GM08714 (cell line): ENCODE data around the gene FGF12.

Source experiments
- H3K4me3 ChIP-seq: fragments of 200-500 bp; sonication (Bioruptor generic); 2 replicates; pipeline ENCODE4 v1.5.1; 2014; ENCODE audit warnings: mild to moderate bottlenecking, low read length, inconsistent platforms
- ZNF274 ChIP-seq: IDR thresholded peaks from 2 replicates; pipeline ENCODE4 v1.6.1; 2012; ENCODE audit warnings: mild to moderate bottlenecking, low read depth, low read length

Gene FGF12

DNA sequence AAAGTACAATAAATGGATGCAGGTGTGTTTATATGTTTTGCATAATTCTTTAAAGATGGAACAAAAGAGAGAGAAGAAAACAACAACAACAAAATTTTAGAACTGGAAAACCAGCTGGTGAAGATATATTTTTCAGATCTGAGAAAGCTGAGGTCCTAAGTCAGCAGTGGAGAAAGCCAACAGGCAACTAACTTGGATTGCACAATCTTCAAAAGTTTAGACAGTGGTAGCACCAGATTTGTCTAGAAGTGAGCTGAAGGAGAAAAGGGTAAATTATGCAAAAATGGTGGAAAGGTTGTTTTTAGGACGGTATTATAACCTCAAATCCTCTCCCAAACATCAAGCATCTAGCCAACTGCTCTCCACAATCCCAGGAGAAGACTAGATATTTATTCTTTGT is 17.0 kb downstream of the FGF12 start:
- TF ChIP-seq ZNF274 = no peak
- H3K4me3 ChIP-seq = no peak overlapping the region

DNA sequence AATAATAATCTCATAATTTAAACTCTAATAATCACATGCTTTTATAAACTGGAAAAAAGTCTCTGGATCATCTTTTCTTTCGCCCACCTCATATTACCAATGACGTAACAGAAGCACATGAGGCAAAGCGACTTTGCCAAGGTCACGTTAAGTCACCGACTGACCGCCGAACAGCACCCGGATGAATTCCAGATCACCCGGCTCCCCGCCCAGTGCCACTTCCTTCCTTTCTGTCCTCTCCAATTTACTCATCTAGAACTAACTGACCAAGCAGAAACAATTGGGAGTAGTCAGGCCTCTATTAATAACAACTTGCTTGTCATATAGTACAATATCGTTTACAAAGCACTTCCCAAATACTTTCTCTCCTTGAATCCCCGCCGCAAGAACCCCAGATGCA is 21.1 kb downstream of the FGF12 start:
- no peak for TF ChIP-seq ZNF274
- no peak overlapping the region for H3K4me3 ChIP-seq

DNA sequence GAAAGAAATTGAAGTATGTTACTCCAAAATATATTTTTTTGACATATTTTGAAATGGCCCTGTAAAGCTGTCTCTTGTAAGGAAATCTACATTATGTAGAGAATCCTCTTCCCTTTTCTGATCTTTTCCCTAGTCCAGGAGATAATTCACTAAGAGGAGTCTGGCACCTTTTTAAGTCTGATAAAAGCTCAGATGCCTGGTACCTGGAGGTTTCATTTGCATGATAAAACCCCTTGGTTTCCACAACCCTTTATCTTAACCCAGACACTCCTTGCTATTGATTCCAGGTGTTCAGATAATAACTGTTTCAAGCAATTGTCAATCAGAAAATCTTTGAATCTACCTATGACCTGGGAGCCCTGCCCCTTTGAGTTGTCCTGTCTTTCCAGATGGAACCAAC is 26.5 kb downstream of the FGF12 start:
- TF ChIP-seq ZNF274 = no peak
- no peak overlapping the region for H3K4me3 ChIP-seq

DNA sequence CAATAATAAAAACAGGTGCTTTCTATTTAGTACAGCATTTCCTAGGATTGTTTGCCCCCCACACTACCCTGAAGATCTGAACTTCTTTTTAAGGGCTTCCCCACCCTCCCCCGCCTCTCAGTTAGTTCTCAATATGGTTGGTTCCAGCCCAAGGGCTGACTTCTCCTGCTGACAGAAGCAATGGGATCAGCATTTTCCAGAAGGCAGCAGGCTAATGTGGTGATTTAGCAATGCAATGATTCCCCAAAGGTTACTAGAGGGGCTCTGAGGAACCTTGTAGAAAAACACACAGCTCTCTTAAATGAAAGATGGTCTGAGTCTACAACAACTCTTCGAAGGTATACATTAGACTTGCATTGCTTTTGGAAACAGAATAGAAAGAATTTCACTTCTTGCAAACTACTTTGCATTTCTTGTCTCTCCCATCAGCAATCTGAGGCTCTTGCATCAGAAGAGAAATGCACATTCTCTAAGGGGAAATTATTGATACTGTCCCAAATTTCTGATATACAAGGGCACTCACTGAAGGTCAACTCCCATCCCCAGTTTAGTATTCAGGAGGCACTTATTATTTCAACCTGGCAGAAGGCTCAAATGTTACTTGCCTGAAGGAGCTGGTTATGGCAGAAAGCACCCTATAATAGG is 30.3 kb downstream of the FGF12 start:
- no peak for TF ChIP-seq ZNF274
- no peak overlapping the region for H3K4me3 ChIP-seq

DNA sequence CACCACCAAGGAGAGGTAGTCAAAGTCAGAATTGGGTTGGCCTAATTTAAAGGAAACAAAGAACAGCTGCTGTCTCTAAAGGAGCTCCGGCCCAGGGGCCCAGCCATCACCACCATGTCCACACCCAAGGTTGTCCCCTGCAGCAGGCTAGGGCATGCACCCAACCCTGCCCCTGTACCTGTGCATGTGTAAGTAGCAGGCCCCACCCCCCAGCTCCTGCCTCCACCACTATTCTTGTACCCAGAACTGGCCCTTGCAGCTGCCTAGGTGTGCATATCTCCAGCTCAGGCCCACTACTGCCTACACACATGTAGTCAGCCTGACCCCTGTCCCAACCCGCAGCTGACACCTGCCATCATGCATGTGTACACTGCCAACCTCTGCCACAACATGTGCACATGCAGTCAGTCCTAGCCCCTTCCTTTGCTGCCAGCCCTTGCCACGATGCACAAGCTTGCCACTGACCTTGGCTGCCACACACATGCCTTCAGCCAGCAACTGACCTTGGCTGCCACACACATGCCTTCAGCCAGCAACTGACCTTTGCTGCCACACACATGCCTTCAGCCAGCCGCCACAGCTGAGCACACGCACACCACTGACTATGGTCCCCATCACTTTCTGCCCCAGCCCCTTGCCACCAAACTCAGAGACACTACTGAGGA is 39.7 kb downstream of the FGF12 start:
- TF ChIP-seq ZNF274 = no peak
- H3K4me3 ChIP-seq = no peak overlapping the region

DNA sequence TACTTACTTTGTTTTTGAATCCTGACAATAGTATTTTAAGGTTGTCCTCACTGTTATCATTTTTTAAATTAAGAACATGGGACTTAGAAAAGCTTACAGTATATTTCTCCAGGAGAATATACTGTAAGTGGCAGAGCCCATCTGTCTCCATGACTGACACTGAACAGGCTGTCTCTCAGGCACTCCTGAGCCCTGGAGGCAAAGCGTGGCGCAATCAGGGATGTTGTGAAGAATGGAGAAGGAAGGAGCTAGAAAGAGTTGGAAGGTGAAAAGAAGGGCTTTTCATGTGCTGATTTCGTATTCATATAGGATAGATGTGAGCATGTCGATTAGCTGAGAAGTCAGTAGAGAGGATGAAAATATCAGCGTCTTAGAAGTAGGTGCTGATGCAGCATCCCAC is 41.5 kb downstream of the FGF12 start:
- H3K4me3 ChIP-seq = no peak overlapping the region
- no peak for TF ChIP-seq ZNF274

DNA sequence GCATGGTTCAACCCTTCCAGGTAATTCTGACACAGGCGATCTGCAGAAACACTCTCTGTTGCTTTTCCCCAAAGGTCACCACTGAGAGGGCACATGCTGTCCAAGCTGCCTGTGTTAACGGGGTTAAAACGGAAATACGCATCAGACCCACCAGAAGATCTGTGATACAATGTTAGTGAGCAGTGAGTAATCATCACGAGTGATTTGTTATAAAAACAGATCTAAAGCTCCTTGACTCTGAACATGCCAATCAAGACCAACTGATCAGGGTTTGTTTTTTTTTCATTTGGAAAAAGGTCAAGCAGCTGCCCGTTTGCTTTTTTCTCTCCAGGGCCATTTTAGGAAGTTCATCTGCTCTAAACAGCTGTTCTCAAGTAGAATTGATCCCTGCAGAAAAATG is 43.2 kb downstream of the FGF12 start:
- TF ChIP-seq ZNF274 = no peak
- no peak overlapping the region for H3K4me3 ChIP-seq

DNA sequence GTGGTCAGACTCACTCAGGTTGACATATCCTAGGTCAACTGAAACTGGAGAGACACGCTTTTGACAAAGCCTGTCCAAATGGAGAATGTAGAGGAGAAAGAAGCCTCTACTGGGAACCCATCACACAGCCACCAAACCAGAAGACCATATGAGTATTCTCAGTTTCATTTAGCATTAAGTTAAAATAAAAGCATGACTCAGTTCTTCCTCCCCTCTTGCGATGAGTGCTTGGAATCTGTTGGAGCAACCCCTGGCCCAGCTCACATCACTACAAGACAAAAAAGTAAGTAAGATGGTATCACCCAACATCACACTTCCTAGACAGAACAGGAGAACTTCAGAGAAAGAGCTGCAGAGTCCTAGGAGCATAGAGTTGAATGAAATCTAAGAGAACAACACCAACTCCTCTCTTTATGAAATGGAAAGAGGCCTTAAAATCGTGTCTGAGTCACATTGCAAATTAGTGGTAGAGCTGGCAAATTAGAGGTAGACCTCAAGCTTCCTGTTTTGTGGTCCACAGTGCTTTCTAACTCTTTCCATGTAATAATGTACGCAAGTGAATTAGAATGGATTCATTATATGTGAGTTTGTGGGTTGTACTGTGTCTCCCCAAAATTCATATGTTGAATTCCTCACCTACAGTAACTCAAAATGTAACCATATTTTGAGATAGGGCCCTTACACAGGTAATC is 51.2 kb downstream of the FGF12 start:
- H3K4me3 ChIP-seq = no peak overlapping the region
- no peak for TF ChIP-seq ZNF274

DNA sequence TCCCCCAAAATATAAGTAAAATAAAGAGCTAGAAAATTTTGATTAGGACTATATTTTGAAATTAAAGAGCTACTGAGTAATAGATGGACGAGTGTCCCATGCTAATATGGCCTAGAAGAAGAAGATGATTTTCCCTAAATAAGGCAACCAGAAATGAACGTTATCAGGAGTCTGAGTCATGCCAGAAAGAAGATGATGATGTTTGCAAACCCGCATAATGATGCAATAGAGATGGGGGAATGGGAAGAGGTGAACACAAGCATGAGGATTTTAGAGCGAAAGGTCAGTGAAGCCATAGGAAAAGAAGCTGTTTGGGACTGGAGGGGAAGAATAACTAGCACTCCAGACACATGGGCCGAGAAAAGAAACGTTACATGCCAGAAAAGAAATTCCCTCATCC is 71.7 kb downstream of the FGF12 start:
- TF ChIP-seq ZNF274 = no peak
- H3K4me3 ChIP-seq = no peak overlapping the region

DNA sequence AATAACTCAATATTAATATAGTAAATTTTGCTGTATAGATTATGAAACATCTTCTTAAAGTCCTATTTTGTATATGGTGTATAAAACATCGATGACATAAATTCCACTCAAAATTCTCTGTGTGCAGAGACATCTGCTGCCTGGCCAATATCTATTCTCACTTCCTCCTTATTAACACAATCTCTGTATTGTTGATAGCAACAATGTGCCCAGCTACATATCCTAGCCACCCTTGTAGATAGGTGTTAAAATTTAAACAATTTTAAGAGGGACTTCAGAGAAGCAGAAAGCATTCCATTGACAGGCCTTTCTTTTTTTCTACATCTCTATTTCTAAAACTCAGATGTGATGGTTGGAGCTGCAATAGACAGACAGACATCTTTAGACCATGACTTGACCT is 72.3 kb downstream of the FGF12 start:
- TF ChIP-seq ZNF274 = no peak
- no peak overlapping the region for H3K4me3 ChIP-seq

DNA sequence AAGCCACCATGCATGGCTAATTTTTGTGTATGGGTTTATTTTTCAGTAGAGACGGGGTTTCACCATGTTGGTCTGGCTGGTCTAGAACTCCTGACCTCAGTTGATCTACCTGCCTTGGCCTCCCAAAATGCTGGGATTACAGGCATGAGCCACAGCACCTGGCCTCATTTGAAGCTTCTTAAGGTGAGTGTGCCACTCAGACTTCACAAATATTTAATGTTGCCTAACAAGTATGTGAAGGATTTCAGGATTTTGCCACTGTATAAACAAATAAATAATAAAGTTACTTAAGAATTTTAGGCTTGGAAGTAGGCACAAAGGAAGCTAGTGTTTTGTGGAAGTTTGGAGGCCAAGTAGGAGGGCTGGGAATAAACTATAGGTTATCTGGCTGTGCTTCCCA is 73.5 kb downstream of the FGF12 start:
- no peak overlapping the region for H3K4me3 ChIP-seq
- TF ChIP-seq ZNF274 = no peak

DNA sequence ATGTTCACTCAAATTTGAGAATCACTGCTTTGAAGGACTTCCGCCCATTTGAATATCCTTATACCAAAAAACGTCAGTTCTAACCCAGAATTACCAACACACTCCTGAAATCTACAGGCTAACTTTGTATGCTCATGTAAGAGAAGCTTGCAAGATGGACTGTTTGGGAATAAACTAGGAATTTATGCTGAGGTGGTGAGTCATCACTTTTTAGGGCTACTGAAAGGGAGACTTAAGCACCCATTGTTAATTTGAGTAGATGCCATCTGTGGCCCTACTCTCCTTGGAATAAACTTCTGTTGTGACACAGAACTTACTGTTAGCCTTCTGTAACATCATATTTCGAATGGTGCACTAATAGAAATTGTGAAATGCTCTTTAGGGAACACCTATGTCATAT is 74.6 kb downstream of the FGF12 start:
- TF ChIP-seq ZNF274 = no peak
- H3K4me3 ChIP-seq = no peak overlapping the region

DNA sequence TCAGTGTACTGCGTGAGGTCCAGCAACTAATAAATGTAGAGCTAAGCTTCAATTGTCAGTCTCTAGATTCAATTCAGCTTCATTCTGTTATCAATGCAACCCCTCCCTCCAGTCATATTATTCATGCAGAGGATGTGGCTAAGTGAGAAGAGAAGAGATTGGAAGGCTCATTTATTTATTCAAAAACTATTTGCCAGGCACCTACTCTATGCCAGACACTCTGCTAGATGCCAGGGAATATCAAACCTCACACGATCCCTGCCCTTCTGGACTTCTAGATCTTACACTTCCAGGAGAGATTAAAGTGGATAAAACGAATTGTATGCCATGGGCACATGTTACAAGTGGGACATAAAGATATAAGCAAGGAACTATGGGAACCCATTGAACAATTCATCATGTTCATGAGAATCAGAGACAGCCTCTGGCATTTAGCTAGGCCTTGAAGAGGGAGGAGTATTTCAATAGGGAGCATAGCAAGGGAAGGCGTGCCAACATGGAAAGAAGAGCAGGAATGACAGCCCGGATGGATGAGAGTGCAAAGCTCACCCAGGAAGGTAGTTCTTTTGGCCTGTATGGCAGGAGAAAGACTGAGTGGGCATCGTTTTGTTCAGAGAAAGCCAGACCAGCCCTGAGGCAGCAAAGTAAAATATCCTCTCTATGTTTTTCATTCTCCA is 75.4 kb downstream of the FGF12 start:
- H3K4me3 ChIP-seq = no peak overlapping the region
- no peak for TF ChIP-seq ZNF274

DNA sequence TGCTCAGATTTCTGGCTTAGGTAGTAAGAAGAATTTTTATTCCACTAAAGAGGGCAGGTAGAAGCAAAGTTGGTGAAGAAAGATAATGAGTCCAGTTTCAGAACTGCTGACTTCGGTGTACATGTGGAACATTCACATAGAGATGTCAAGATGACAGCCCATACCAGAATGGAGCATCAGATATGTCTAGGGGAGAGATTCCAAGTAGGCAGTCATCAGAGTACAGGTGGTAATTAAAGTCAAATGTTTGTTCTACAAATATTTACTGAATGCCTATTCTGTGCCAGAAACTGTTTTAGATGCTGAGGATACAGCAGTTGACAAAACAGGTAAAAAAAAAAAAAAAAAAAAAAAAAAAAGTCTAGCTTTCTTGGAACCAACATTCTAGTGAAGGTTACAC is 81.9 kb downstream of the FGF12 start:
- H3K4me3 ChIP-seq = no peak overlapping the region
- TF ChIP-seq ZNF274 = no peak

DNA sequence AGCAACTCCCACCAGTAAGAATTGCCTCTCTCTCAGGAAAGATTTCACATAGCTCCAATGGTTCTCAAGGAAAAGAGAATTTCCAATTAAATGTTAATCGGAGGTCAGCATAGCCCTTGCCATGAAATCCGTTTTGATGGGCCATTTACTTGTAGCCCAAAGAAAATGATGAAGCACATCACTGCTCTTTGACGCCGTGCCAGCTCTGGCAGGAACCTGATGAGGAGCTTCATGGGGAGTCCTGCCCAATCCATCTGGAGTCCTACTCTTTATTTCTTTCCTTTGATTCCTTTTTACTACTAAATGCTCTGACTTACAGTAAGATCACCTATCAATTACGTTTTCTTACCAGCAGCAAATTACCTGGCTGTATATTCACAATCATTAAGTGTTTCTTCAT is 84.7 kb downstream of the FGF12 start:
- no peak overlapping the region for H3K4me3 ChIP-seq
- no peak for TF ChIP-seq ZNF274

DNA sequence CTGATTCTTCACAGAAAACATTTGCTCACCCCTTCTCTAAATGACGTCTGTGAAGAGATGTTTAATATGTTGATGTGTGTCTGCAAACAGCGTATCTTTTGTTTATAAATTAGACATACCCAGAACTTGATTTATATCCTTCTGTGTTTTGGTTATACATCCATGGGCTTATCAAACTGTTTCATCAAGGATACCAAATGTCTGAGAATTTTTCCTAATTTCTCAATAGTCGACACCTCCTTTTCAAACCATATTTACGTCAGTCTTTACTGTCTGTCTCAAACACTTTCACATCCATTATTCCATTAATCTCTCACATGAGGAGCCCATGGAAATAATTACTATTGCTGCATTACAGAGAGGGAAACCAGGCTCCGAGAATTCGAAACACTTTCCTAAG is 85.4 kb downstream of the FGF12 start:
- TF ChIP-seq ZNF274 = no peak
- H3K4me3 ChIP-seq = no peak overlapping the region
